Gastroesophageal sphincter (tissue), 4 donors: Measurements from ENCODE around the gene ESYT3. TPM values are rescaled to one million over a fixed set of nuclear protein-coding genes. Genes with fewer than 3 reads are reported as not detected.

ENCODE experiments used
- ATAC-seq: fragments of 150-250 bp; one replicate; pipeline ENCODE4 v1.9.1; 2016; ENCODE audit warnings: mild to moderate bottlenecking, moderate library complexity
- H3K27ac ChIP-seq, 4 donors: fragments of 200-600 bp; sonication (generic) in 3 of 4; 1 replicate in 3 of 4; 2 replicates in 1 of 4; pipeline ENCODE4 v1.5.1; 2016 to 2019
- H3K27me3 ChIP-seq: fragments of 200-600 bp; sonication (generic); one replicate; pipeline ENCODE4 v1.5.1; 2019
- H3K36me3 ChIP-seq, 2 donors: fragments of 200-600 bp; sonication (generic); one replicate each; pipeline ENCODE4 v1.5.1; 2019; ENCODE audit warnings: control low read depth in 1 of 2
- H3K4me1 ChIP-seq, 3 donors: fragments of 200-600 bp; sonication (generic); 1 replicate in 2 of 3; 2 replicates in 1 of 3; pipeline ENCODE4 v1.5.1; 2016 to 2019; ENCODE audit warnings: control low read depth in 2 of 3
- H3K4me3 ChIP-seq, 2 donors: fragments of 200-600 bp; sonication (generic); one replicate each; pipeline ENCODE4 v1.5.1; 2019; ENCODE audit warnings: mild to moderate bottlenecking in 1 of 2, moderate library complexity in 1 of 2
- H3K9me3 ChIP-seq, 3 donors: fragments of 200-600 bp; sonication (generic); one replicate each; pipeline ENCODE4 v1.5.1; 2017 to 2019; ENCODE audit warnings: control low read depth in 2 of 3
- EP300 ChIP-seq: sonication (generic); formaldehyde crosslinking; IDR thresholded peaks from one replicate; pipeline ENCODE4 v1.6.1; 2017; ENCODE audit warnings: antibody characterized with exemption, mild to moderate bottlenecking
- POLR2A ChIP-seq, 2 donors: fragments of 450-650 bp; IDR thresholded peaks; one replicate each; pipeline ENCODE4 v1.6.1; 2017; ENCODE audit warnings: antibody characterized with exemption in 2 of 2, mild to moderate bottlenecking in 2 of 2, moderate library complexity in 1 of 2
- POLR2AphosphoS5 ChIP-seq: sonication (generic); formaldehyde crosslinking; IDR thresholded peaks from one replicate; pipeline ENCODE4 v1.6.1; 2017; ENCODE audit warnings: antibody characterized with exemption
- WGBS, 2 donors: methylation state at CpG; one replicate each; pipeline ENCODE4 v1.1.5; 2018; ENCODE audit warnings: low coverage in 1 of 2; 5-methylcytosine and 5-hydroxymethylcytosine counted together
- total RNA-seq, 4 donors: library from RNA; depleted of rRNA; stranded (reverse); fragments of >200 nt; gene quantifications; one replicate each; pipeline ENCODE4 v1.1.0, GENCODE V29; 2016
- TF ChIP-seq, protein P1 (sequence below), 4 experiments: fragments of 200-600 bp in 2 of 4; fragments of 450-650 bp in 2 of 4; sonication (generic) in 1 of 4; IDR thresholded peaks; one replicate each; pipeline ENCODE4 v1.5.1; 2017 to 2019; ENCODE audit warnings: antibody characterized with exemption in 4 of 4, mild to moderate bottlenecking in 2 of 4, moderate library complexity in 2 of 4

The ESYT3 gene
- total RNA-seq, 4 donors from 2014 or later, result 0.93 to 1.9 (median 1.4) TPM

DNA sequence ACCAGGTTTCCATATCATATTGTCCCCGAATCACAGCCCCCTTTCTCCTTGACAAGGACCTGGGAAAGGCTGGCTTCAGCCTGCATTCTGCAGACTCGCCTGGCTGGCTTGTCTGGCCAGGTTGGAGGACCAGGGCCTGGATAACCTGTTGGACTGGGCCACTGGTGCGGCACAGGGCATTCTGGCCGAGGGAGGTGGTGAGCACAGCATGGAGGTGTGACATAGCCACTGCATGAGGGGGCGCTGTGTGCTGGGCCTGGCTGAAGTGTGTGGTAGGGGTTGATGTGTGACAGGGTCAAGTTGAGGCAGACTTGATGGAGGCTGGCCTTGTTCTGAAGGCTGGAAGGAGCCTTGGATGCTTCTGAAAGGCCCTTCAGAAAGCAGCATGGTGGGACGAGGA, 2.9 kb downstream of the ESYT3 start:
- Histone ChIP-seq H3K27ac (no peak overlapping the region), H3K27me3 (peaks cover 49% of the 10 kb centered on the region), H3K4me3 (no peak overlapping the region), H3K36me3 (no peaks in the 10 kb centered on the region), H3K4me1 (peaks cover 0 to 28% (median 17%) of the 10 kb centered on the region in 3 donors), H3K9me3 (no peaks in the 10 kb centered on the region)
- ATAC-seq, result no peak
- WGBS, 2 donors, result 67% methylated on average over 1 of the region's 6 CpGs; no CpG with 5 or more reads in 1 of the 2 donors
- TF ChIP-seq, protein P1, sequence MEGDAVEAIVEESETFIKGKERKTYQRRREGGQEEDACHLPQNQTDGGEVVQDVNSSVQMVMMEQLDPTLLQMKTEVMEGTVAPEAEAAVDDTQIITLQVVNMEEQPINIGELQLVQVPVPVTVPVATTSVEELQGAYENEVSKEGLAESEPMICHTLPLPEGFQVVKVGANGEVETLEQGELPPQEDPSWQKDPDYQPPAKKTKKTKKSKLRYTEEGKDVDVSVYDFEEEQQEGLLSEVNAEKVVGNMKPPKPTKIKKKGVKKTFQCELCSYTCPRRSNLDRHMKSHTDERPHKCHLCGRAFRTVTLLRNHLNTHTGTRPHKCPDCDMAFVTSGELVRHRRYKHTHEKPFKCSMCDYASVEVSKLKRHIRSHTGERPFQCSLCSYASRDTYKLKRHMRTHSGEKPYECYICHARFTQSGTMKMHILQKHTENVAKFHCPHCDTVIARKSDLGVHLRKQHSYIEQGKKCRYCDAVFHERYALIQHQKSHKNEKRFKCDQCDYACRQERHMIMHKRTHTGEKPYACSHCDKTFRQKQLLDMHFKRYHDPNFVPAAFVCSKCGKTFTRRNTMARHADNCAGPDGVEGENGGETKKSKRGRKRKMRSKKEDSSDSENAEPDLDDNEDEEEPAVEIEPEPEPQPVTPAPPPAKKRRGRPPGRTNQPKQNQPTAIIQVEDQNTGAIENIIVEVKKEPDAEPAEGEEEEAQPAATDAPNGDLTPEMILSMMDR (IDR thresholded peaks at IDR 0.05), result no peak
- TF ChIP-seq POLR2AphosphoS5 (no peak), POLR2A (IDR thresholded peaks at IDR 0.05) (no peak), EP300 (no peak)

- peaks cover 0 to 22% (median 15%) of the 10 kb centered on the region in 3 donors for H3K4me1 ChIP-seq
- H3K27ac ChIP-seq, result no peak overlapping the region
- TF ChIP-seq POLR2A (IDR thresholded peaks at IDR 0.05) (no peak), POLR2AphosphoS5 (no peak)
- TF ChIP-seq, protein P1 (IDR thresholded peaks at IDR 0.05), result no peak
- no peaks in the 10 kb centered on the region for H3K36me3 ChIP-seq
- no peak for ATAC-seq
- no peak overlapping the region for H3K4me3 ChIP-seq
- WGBS, 2 donors, result 74 to 85% methylated on average over 4 to 6 of the region's 11 CpGs
- H3K27me3 ChIP-seq, result peaks cover 39% of the 10 kb centered on the region
- no peaks in the 10 kb centered on the region for H3K9me3 ChIP-seq
These were observed 4.5 kb downstream of the ESYT3 start for GRCh38 chr3:138438896-138439295.

DNA sequence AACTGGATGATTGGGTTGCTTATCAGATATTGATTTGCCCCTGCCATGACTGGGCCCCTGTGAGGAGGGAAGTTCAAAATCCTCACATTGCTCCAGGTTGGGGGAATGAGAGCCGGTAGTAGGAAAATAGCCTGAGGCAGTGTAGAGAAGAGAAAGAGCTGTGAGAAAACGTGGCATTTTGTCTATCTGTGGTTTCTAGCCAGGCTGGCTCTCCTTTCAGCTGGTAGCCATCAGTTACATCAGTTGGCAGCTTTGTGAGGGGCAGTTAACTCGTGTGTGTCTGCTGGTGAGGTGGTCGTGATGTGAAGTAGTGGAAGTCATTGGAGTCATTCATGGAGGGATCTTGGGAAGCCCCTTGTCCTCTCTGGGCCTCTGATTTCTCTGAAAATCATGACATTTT, 5.2 kb downstream of the ESYT3 start:
- H3K4me1 ChIP-seq, result peaks cover 0 to 15% (median 9%) of the 10 kb centered on the region in 3 donors
- WGBS, 2 donors, result 66 to 69% methylated on average over 3 to 4 of the region's 4 CpGs
- no peak overlapping the region for H3K27ac ChIP-seq
- TF ChIP-seq, protein P1 (IDR thresholded peaks at IDR 0.05), result no peak
- TF ChIP-seq EP300, result no peak
- no peak for TF ChIP-seq POLR2AphosphoS5
- no peak for TF ChIP-seq POLR2A (IDR thresholded peaks at IDR 0.05)
- no peaks in the 10 kb centered on the region for H3K36me3 ChIP-seq
- peaks cover 32% of the 10 kb centered on the region for H3K27me3 ChIP-seq
- no peak for ATAC-seq
- H3K9me3 ChIP-seq, result no peaks in the 10 kb centered on the region
- H3K4me3 ChIP-seq, result no peak overlapping the region

DNA sequence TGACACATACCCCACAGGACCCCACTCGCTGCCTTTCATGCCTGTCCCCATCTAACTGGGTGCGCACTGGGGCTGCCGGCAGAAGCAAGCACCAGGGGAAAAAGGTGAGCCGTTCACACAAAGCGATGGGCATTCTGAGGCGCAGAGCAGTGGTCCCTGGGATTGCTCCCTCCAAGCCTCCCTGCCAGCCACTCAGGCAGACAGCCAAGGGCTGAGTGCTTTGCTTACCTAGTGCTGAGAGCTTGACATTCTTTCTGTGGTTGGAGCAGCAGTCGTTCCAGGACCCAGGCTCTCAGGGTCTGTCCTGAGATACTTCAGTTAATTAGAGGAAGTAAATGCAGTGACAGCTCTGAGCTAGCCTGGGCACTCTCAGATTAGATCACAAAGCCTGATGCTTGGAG, 5.7 kb downstream of the ESYT3 start:
- Histone ChIP-seq H3K27me3 (peaks cover 27% of the 10 kb centered on the region), H3K27ac (no peak overlapping the region), H3K4me3 (no peak overlapping the region), H3K4me1 (peaks cover 0 to 10% (median 5%) of the 10 kb centered on the region in 3 donors), H3K36me3 (no peaks in the 10 kb centered on the region), H3K9me3 (no peaks in the 10 kb centered on the region)
- TF ChIP-seq POLR2A (IDR thresholded peaks at IDR 0.05), result no peak
- TF ChIP-seq EP300, result no peak
- no peak for TF ChIP-seq POLR2AphosphoS5
- TF ChIP-seq, protein P1 (IDR thresholded peaks at IDR 0.05), result no peak
- 40 to 51% methylated on average over 2 to 4 of the region's 7 CpGs for WGBS, 2 donors
- no peak for ATAC-seq

- H3K27me3 ChIP-seq, result peaks cover 22% of the 10 kb centered on the region
- H3K36me3 ChIP-seq, result no peaks in the 10 kb centered on the region
- ATAC-seq, result no peak
- 78% methylated on average over 2 of the region's 3 CpGs; no CpG with 5 or more reads in 1 of the 2 donors for WGBS, 2 donors
- H3K27ac ChIP-seq, result no peak overlapping the region
- H3K9me3 ChIP-seq, result no peaks in the 10 kb centered on the region
- peaks cover 0 to 5% (median 0%) of the 10 kb centered on the region in 3 donors for H3K4me1 ChIP-seq
- H3K4me3 ChIP-seq, result no peak overlapping the region
- TF ChIP-seq, protein P1 (IDR thresholded peaks at IDR 0.05), result no peak
- TF ChIP-seq POLR2AphosphoS5, result no peak
- TF ChIP-seq POLR2A (IDR thresholded peaks at IDR 0.05), result no peak
- TF ChIP-seq EP300, result no peak
These were observed 6.2 kb downstream of the ESYT3 start for GRCh38 chr3:138440596-138440995.
